Left kidney (tissue), 2 donors: ENCODE data around the gene NWD2. TPM values are rescaled to one million over a fixed set of nuclear protein-coding genes. Genes with fewer than 3 reads are reported as not detected.
"Not testable (repeated sequence)": the region's sequence is repeated elsewhere in the genome, so short reads cannot be mapped to it uniquely, and the experiment has no call there.

ENCODE experiments used
- DNase-seq: peaks from one replicate; pipeline ENCODE4 v3.0.0-alpha.2; 2013
- polyA plus RNA-seq: library from polyadenylated mRNA; unstranded; fragments of 120-200 nt; gene quantifications from one replicate; pipeline ENCODE4 v1.2.1, GENCODE V29; 2013; ENCODE audit not compliant: insufficient read length

The NWD2 gene
- polyA plus RNA-seq, 1 donor = 0.23 TPM

- peak; percentile 14 for DNase-seq
These were observed 148.1 kb downstream of the NWD2 start for GRCh38 chr4:37392521-37393255.

- DNase-seq = no peak
These were observed 148.8 kb downstream of the NWD2 start for GRCh38 chr4:37393321-37393720.

GRCh38 chr4:37393889-37394288, 149.3 kb downstream of the NWD2 start:
- no peak for DNase-seq

GRCh38 chr4:37397505-37397904, 153.0 kb downstream of the NWD2 start:
- DNase-seq = no peak

- no peak for DNase-seq
These were observed 155.8 kb downstream of the NWD2 start for GRCh38 chr4:37400241-37400881.

GRCh38 chr4:37407938-37408826, 163.6 kb downstream of the NWD2 start:
- not testable (repeated sequence) for DNase-seq

GRCh38 chr4:37413612-37414011, 169.1 kb downstream of the NWD2 start:
- DNase-seq = not testable (repeated sequence)

- DNase-seq = no peak
These were observed 171.4 kb downstream of the NWD2 start for GRCh38 chr4:37415845-37416369.

GRCh38 chr4:37421614-37422013, 177.1 kb downstream of the NWD2 start:
- DNase-seq = no peak

- DNase-seq = no peak
These were observed 177.6 kb downstream of the NWD2 start for GRCh38 chr4:37422102-37422501.

- DNase-seq = no peak
These were observed 178.1 kb downstream of the NWD2 start for GRCh38 chr4:37422638-37423037.

- DNase-seq = no peak
These were observed 178.8 kb downstream of the NWD2 start for GRCh38 chr4:37423310-37423709.

GRCh38 chr4:37424753-37425152, 180.2 kb downstream of the NWD2 start:
- DNase-seq = no peak

GRCh38 chr4:37425857-37426256, 181.3 kb downstream of the NWD2 start:
- DNase-seq = no peak

- no peak for DNase-seq
These were observed 182.7 kb downstream of the NWD2 start for GRCh38 chr4:37427193-37427592.

- DNase-seq = no peak
These were observed 185.4 kb downstream of the NWD2 start for GRCh38 chr4:37429906-37430305.

- DNase-seq = no peak
These were observed 186.3 kb downstream of the NWD2 start for GRCh38 chr4:37430718-37431416.

GRCh38 chr4:37431417-37431743, 186.8 kb downstream of the NWD2 start:
- no peak for DNase-seq

GRCh38 chr4:37434469-37434868, 189.9 kb downstream of the NWD2 start:
- DNase-seq = no peak

GRCh38 chr4:37436546-37436945, 192.0 kb downstream of the NWD2 start:
- no peak for DNase-seq

- no peak for DNase-seq
These were observed 192.6 kb downstream of the NWD2 start for GRCh38 chr4:37437163-37437562.
